T-helper 17 cell (primary cell): ENCODE measurements around the gene SPATA20. TPM values are rescaled to one million over a fixed set of nuclear protein-coding genes. Genes with fewer than 3 reads are reported as not detected.

Experiments used
- ATAC-seq: fragments of 150-1000 bp; cut with Tn5 transposase; 2 replicates; pipeline ENCODE4 v1.10.0; 2021; ENCODE audit warnings: mild to moderate bottlenecking, moderate library complexity
- DNase-seq, 3 donors: peaks; one replicate each; pipeline versions ENCODE4 v3.0.0 to v3.0.0-alpha.2; 2020 to 2021
- H3K9me3 ChIP-seq: one replicate; pipeline ENCODE4 v1.7.0; 2013; ENCODE audit warnings: low read length, mild to moderate bottlenecking; ENCODE audit not compliant: control insufficient read depth, poor library complexity, severe bottlenecking
- H3K27ac Mint-ChIP-seq: one replicate; pipeline ENCODE4 v1.8.0; 2022; ENCODE audit warnings: mild to moderate bottlenecking, moderate library complexity, mixed read lengths
- H3K27me3 Mint-ChIP-seq: one replicate; pipeline ENCODE4 v1.8.0; 2022; ENCODE audit warnings: mixed read lengths
- H3K36me3 Mint-ChIP-seq: one replicate; pipeline ENCODE4 v1.8.0; 2022; ENCODE audit warnings: low read depth, mixed read lengths
- H3K4me1 Mint-ChIP-seq: one replicate; pipeline ENCODE4 v1.8.0; 2022; ENCODE audit warnings: mild to moderate bottlenecking, mixed read lengths
- H3K4me3 Mint-ChIP-seq: one replicate; pipeline ENCODE4 v1.8.0; 2022; ENCODE audit warnings: mild to moderate bottlenecking, moderate library complexity, mixed read lengths
- total RNA-seq, 4 donors: library from RNA in 2 of 4; stranded (reverse) in 2 of 4; gene quantifications; one replicate each; pipeline ENCODE4 v1.2.3 and lab custom pipeline; 2022 to 2026

Gene SPATA20
- total RNA-seq, 2 donors from 2014 or later, result 11.3 to 16.4 TPM

- Mint-ChIP-seq H3K4me1 (peaks cover 14% of the 10 kb centered on the region), H3K27me3 (peaks cover 24% of the 10 kb centered on the region), H3K4me3 (no peak overlapping the region), H3K36me3 (peaks cover 2% of the 10 kb centered on the region), H3K27ac (no peak overlapping the region)
- H3K9me3 ChIP-seq, result no peaks in the 10 kb centered on the region
- ATAC-seq (no peak), DNase-seq (no peak)
These were observed 8.2 kb upstream of the SPATA20 start for GRCh38 chr17:50538549-50539410.

GRCh38 chr17:50539762-50540559 lies 7.0 kb upstream of the SPATA20 start:
- Mint-ChIP-seq H3K4me3 (no peak overlapping the region), H3K27me3 (peaks cover 25% of the 10 kb centered on the region), H3K4me1 (peaks cover 17% of the 10 kb centered on the region), H3K36me3 (peaks cover 2% of the 10 kb centered on the region), H3K27ac (no peak overlapping the region)
- no peaks in the 10 kb centered on the region for H3K9me3 ChIP-seq
- no peak for ATAC-seq
- DNase-seq, result no peak

GRCh38 chr17:50540560-50541401 lies 6.2 kb upstream of the SPATA20 start:
- Mint-ChIP-seq H3K27ac (no peak overlapping the region), H3K4me3 (peak overlapping the region; percentile 89), H3K4me1 (peaks cover 17% of the 10 kb centered on the region), H3K36me3 (no peaks in the 10 kb centered on the region), H3K27me3 (peaks cover 19% of the 10 kb centered on the region)
- H3K9me3 ChIP-seq, result no peaks in the 10 kb centered on the region
- ATAC-seq, result no peak
- no peak for DNase-seq

- ATAC-seq (no peak), DNase-seq (no peak)
- peak overlapping the region; percentile 54 for H3K27ac Mint-ChIP-seq
- H3K4me3 Mint-ChIP-seq, result peak overlapping the region; percentile 89
- H3K36me3 Mint-ChIP-seq, result no peaks in the 10 kb centered on the region
- no peaks in the 10 kb centered on the region for H3K9me3 ChIP-seq
- peaks cover 17% of the 10 kb centered on the region for H3K4me1 Mint-ChIP-seq
- peaks cover 13% of the 10 kb centered on the region for H3K27me3 Mint-ChIP-seq
These were observed 5.6 kb upstream of the SPATA20 start for GRCh38 chr17:50541402-50541715.

GRCh38 chr17:50541716-50542688 lies 5.0 kb upstream of the SPATA20 start:
- DNase-seq, result peak; percentile 73 to 81 (median 81)

GRCh38 chr17:50542795-50543774 lies 3.9 kb upstream of the SPATA20 start:
- no peak for ATAC-seq
- Mint-ChIP-seq H3K4me1 (peaks cover 19% of the 10 kb centered on the region), H3K27ac (peak overlapping the region; percentile 54), H3K27me3 (peaks cover 11% of the 10 kb centered on the region), H3K4me3 (peak overlapping the region; percentile 89), H3K36me3 (no peaks in the 10 kb centered on the region)
- no peaks in the 10 kb centered on the region for H3K9me3 ChIP-seq
- no peak for DNase-seq

More at GRCh38 chr17:50541716-50542688, 5.0 kb upstream of the SPATA20 start:
- no peaks in the 10 kb centered on the region for H3K36me3 Mint-ChIP-seq
- no peaks in the 10 kb centered on the region for H3K9me3 ChIP-seq
- H3K27me3 Mint-ChIP-seq, result peaks cover 11% of the 10 kb centered on the region
- peaks cover 19% of the 10 kb centered on the region for H3K4me1 Mint-ChIP-seq
- peak overlapping the region; percentile 89 for H3K4me3 Mint-ChIP-seq
- H3K27ac Mint-ChIP-seq, result peak overlapping the region; percentile 54
- peak; percentile 87 for ATAC-seq

GRCh38 chr17:50544516-50544915 lies 2.5 kb upstream of the SPATA20 start:
- DNase-seq (no peak), ATAC-seq (no peak)
- no peaks in the 10 kb centered on the region for H3K36me3 Mint-ChIP-seq
- peaks cover 11% of the 10 kb centered on the region for H3K27me3 Mint-ChIP-seq
- no peaks in the 10 kb centered on the region for H3K9me3 ChIP-seq
- peaks cover 17% of the 10 kb centered on the region for H3K4me1 Mint-ChIP-seq
- H3K27ac Mint-ChIP-seq, result peak overlapping the region; percentile 27
- no peak overlapping the region for H3K4me3 Mint-ChIP-seq

- DNase-seq (no peak), ATAC-seq (no peak)
- Mint-ChIP-seq H3K4me3 (no peak overlapping the region), H3K27me3 (peaks cover 11% of the 10 kb centered on the region), H3K4me1 (peaks cover 17% of the 10 kb centered on the region), H3K27ac (no peak overlapping the region), H3K36me3 (no peaks in the 10 kb centered on the region)
- no peaks in the 10 kb centered on the region for H3K9me3 ChIP-seq
These were observed 1.7 kb upstream of the SPATA20 start for GRCh38 chr17:50545311-50545710.

GRCh38 chr17:50546701-50547034 lies 306 bp upstream of the SPATA20 start:
- Mint-ChIP-seq H3K27me3 (peaks cover 11% of the 10 kb centered on the region), H3K4me3 (peak overlapping the region; percentile 84), H3K27ac (no peak overlapping the region), H3K4me1 (peaks cover 16% of the 10 kb centered on the region), H3K36me3 (no peaks in the 10 kb centered on the region)
- no peaks in the 10 kb centered on the region for H3K9me3 ChIP-seq
- DNase-seq, result no peak
- ATAC-seq, result no peak

- H3K4me1 Mint-ChIP-seq, result peaks cover 9% of the 10 kb centered on the region
- peaks cover 11% of the 10 kb centered on the region for H3K27me3 Mint-ChIP-seq
- no peak overlapping the region for H3K27ac Mint-ChIP-seq
- H3K4me3 Mint-ChIP-seq, result peak overlapping the region; percentile 84
- DNase-seq (no peak), ATAC-seq (no peak)
- H3K36me3 Mint-ChIP-seq, result no peaks in the 10 kb centered on the region
- no peaks in the 10 kb centered on the region for H3K9me3 ChIP-seq
These were observed 736 bp downstream of the SPATA20 start for GRCh38 chr17:50547736-50548083.

- peaks cover 12% of the 10 kb centered on the region for H3K4me1 Mint-ChIP-seq
These were observed 1.9 kb downstream of the SPATA20 start for GRCh38 chr17:50548831-50549230.

More at GRCh38 chr17:50548831-50549230, 1.9 kb downstream of the SPATA20 start:
- peaks cover 11% of the 10 kb centered on the region for H3K27me3 Mint-ChIP-seq
- H3K27ac Mint-ChIP-seq, result peak overlapping the region; percentile 27
- no peaks in the 10 kb centered on the region for H3K9me3 ChIP-seq
- no peaks in the 10 kb centered on the region for H3K36me3 Mint-ChIP-seq
- no peak for ATAC-seq
- peak overlapping the region; percentile 21 for H3K4me3 Mint-ChIP-seq
- DNase-seq, result no peak
